GM12875 (cell line): ENCODE measurements around the gene THBS2.

Experiments used
- H3K4me3 ChIP-seq: one replicate; pipeline ENCODE4 v1.5.1; 2011; ENCODE audit warnings: low read depth, low read length, control low read depth
- CTCF ChIP-seq: IDR thresholded peaks from 2 replicates; pipeline ENCODE4 v1.5.1; 2011; ENCODE audit warnings: low read depth, mild to moderate bottlenecking, control low read depth, inconsistent platforms, low read length, moderate library complexity, borderline replicate concordance; ENCODE audit not compliant: insufficient read depth

THBS2 gene

GRCh38 chr6:169169941-169170582 lies 83.6 kb downstream of the THBS2 start:
- H3K4me3 ChIP-seq: no peak overlapping the region
- no peak for TF ChIP-seq CTCF

- no peak overlapping the region for H3K4me3 ChIP-seq
- TF ChIP-seq CTCF: no peak
Observed at GRCh38 chr6:169169375-169169774, 84.3 kb downstream of the THBS2 start.

GRCh38 chr6:169168706-169169105 lies 84.9 kb downstream of the THBS2 start:
- no peak for TF ChIP-seq CTCF
- no peak overlapping the region for H3K4me3 ChIP-seq

- TF ChIP-seq CTCF: no peak
- H3K4me3 ChIP-seq: no peak overlapping the region
Observed at GRCh38 chr6:169168302-169168630, 85.4 kb downstream of the THBS2 start.

GRCh38 chr6:169167581-169168301 lies 85.9 kb downstream of the THBS2 start:
- H3K4me3 ChIP-seq: no peak overlapping the region
- no peak for TF ChIP-seq CTCF

GRCh38 chr6:169166896-169167580 lies 86.6 kb downstream of the THBS2 start:
- no peak for TF ChIP-seq CTCF

More at GRCh38 chr6:169166896-169167580, 86.6 kb downstream of the THBS2 start:
- no peak overlapping the region for H3K4me3 ChIP-seq
